Measurements from ENCODE around the gene CPNE2. TPM values are rescaled to one million over a fixed set of nuclear protein-coding genes. Genes with fewer than 3 reads are reported as not detected.

CPNE2 gene
- total and polyA plus RNA-seq, 4 donors: 38.1 to 76.3 (median 52.2) TPM

- Histone ChIP-seq H3K36me3 (ENCODE audit: control insufficient read depth in 4 of 4, insufficient read depth in 4 of 4, low read length in 4 of 4) (peaks cover 0 to 17% (median 1%) of the 10 kb centered on the region in 4 donors), H3K27me3 (ENCODE audit: control insufficient read depth in 3 of 3, insufficient read depth in 3 of 3, low read length in 2 of 3) (no peaks in the 10 kb centered on the region), H3K4me1 (ENCODE audit: control insufficient read depth in 5 of 5, insufficient read depth in 5 of 5, low read length in 5 of 5) (peaks cover 0 to 61% (median 13%) of the 10 kb centered on the region in 5 donors), H3K27ac (ENCODE audit: low read depth in 1 of 2, low read length in 1 of 2) (peak overlapping the region in 1 of 2 donors; percentile 55), H3K9ac (ENCODE audit: insufficient read depth in 1 of 2, low read length in 2 of 2) (no peak overlapping the region), H3K4me3 (no peak overlapping the region), H3K9me3 (ENCODE audit: control insufficient read depth in 4 of 4, insufficient read depth in 3 of 4, low read length in 3 of 4) (no peaks in the 10 kb centered on the region)
- TF ChIP-seq CTCF (IDR thresholded peaks at IDR 0.05; ENCODE audit: control extremely low read depth, extremely low read depth): no peak
- WGBS, 2 donors: 87 to 90% methylated on average over 5 of the region's 5 CpGs
- DNase-seq: no peak
- no peak for ATAC-seq (ENCODE audit: insufficient read depth, low FRiP score)
These were observed 54.4 kb downstream of the CPNE2 start for GRCh38 chr16:57146735-57147134.

- H3K9me3 ChIP-seq (ENCODE audit: control insufficient read depth in 4 of 4, insufficient read depth in 3 of 4, low read length in 3 of 4): no peaks in the 10 kb centered on the region
- no peak overlapping the region for H3K9ac ChIP-seq (ENCODE audit: insufficient read depth in 1 of 2, low read length in 2 of 2)
- TF ChIP-seq CTCF (IDR thresholded peaks at IDR 0.05; ENCODE audit: control extremely low read depth, extremely low read depth): no peak
- DNase-seq (peak; percentile 50 to 78 (median 64)), ATAC-seq (ENCODE audit: insufficient read depth, low FRiP score) (no peak)
- no peak overlapping the region for H3K4me3 ChIP-seq
- H3K36me3 ChIP-seq (ENCODE audit: control insufficient read depth in 4 of 4, insufficient read depth in 4 of 4, low read length in 4 of 4): peaks cover 0 to 17% (median 3%) of the 10 kb centered on the region in 4 donors
- 13 to 38% methylated on average over 14 of the region's 14 CpGs for WGBS, 2 donors
- peaks cover 0 to 52% (median 13%) of the 10 kb centered on the region in 5 donors for H3K4me1 ChIP-seq (ENCODE audit: control insufficient read depth in 5 of 5, insufficient read depth in 5 of 5, low read length in 5 of 5)
- peak overlapping the region; percentile 11 to 76 for H3K27ac ChIP-seq (ENCODE audit: low read depth in 1 of 2, low read length in 1 of 2)
- H3K27me3 ChIP-seq (ENCODE audit: control insufficient read depth in 3 of 3, insufficient read depth in 3 of 3, low read length in 2 of 3): no peaks in the 10 kb centered on the region
These were observed 55.2 kb downstream of the CPNE2 start for GRCh38 chr16:57147381-57148221.

- peaks cover 0 to 45% (median 13%) of the 10 kb centered on the region in 5 donors for H3K4me1 ChIP-seq (ENCODE audit: control insufficient read depth in 5 of 5, insufficient read depth in 5 of 5, low read length in 5 of 5)
- 88 to 95% methylated on average over 6 of the region's 6 CpGs for WGBS, 2 donors
- H3K9me3 ChIP-seq (ENCODE audit: control insufficient read depth in 4 of 4, insufficient read depth in 3 of 4, low read length in 3 of 4): no peaks in the 10 kb centered on the region
- no peak overlapping the region for H3K9ac ChIP-seq (ENCODE audit: insufficient read depth in 1 of 2, low read length in 2 of 2)
- peak overlapping the region; percentile 11 to 76 for H3K27ac ChIP-seq (ENCODE audit: low read depth in 1 of 2, low read length in 1 of 2)
- no peak overlapping the region for H3K4me3 ChIP-seq
- ATAC-seq (ENCODE audit: insufficient read depth, low FRiP score) (no peak), DNase-seq (no peak)
- TF ChIP-seq CTCF (IDR thresholded peaks at IDR 0.05; ENCODE audit: control extremely low read depth, extremely low read depth): no peak
- peaks cover 1 to 20% (median 6%) of the 10 kb centered on the region in 4 donors for H3K36me3 ChIP-seq (ENCODE audit: control insufficient read depth in 4 of 4, insufficient read depth in 4 of 4, low read length in 4 of 4)
- no peaks in the 10 kb centered on the region for H3K27me3 ChIP-seq (ENCODE audit: control insufficient read depth in 3 of 3, insufficient read depth in 3 of 3, low read length in 2 of 3)
These were observed 56.1 kb downstream of the CPNE2 start for GRCh38 chr16:57148481-57148880.
